Activated CD8-positive, alpha-beta memory T cell treated with anti-CD3 and anti-CD28 coated beads, Interleukin-2, amount 50 U/mL, for 4 hours (primary cell): ENCODE data around the gene ATP2A1.
"Not testable (repeated sequence)": the region's sequence is repeated elsewhere in the genome, so short reads cannot be mapped to it uniquely, and the experiment has no call there.

Experiments used
- DNase-seq: peaks from one replicate; pipeline ENCODE4 v3.0.0-alpha.2; 2020

The ATP2A1 gene

DNA sequence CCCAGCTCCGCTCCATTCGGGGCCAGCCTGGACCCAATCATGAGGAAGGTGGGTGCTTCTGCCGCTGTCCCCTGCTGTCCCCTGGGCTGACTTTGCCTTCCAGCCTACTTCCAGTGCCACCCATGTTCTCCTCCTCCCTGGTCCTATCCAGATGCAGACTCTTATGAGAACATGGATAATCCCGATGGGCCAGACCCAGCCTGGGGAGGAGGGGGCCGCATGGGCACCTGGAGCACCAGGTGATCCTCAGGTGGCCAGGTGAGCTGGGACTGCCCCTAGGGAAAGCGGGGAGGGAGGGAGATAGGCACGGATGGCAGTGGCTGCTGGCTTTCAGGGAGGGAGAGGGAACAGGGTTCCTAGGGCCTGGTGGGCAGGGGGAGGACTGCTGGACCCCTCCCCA, 60.4 kb downstream of the ATP2A1 start:
- DNase-seq: no peak

DNA sequence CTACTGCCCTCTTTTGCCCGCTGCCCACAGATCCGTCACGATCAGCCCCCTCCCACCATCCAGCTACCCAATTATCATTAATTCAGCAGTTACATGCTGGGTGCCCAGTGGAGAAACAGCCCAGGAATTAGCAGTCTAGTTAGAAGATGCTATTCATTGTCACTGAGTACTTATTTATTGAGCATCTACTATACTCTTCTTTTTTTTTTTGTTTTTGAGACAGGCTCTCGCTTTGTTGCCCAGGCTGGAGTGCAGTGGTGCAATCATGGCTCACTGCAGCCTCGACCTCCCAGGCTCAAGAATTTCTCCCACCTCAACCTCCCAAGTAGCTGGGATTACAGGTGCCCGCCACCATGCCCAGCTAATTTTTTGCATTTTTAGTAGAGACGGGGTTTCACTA, 61.5 kb downstream of the ATP2A1 start:
- not testable (repeated sequence) for DNase-seq

DNA sequence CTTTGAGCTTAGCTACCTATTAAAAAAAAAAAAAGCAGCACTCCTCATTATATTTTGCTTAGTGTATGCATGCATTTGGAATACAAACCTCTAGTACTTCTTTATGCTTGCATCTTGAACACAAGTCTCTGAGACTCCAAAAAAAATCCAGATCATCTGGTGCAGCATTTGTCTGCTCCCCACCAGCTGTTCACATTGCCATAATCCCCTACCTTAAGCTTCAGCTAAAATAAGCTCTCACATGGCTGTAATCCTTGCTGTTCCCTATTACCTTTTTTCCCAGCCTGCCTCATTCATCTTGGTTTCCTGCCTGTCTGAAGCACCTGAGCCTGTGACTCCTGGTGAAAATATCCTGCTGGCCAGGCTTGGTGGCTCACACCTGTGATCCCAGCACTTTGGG, 65.0 kb downstream of the ATP2A1 start:
- no peak for DNase-seq

DNA sequence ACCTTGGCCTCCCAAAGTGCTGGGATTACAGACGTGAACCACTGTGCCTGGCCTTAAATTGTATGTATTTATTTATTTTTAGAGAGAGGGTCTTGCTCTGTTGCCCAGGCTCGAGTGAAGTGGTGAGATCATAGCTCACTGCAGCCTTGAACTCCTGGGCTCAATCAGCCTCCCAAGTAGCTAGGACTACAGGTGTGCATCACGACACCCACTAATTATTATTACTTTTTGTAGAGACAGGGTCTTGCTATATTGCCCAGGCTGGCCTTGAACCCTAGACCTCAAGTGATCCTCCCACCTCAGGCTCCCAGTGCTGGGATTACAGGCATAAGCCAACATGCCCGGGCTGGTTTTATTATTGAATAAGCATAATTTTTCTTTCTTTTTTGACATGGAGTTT, 68.4 kb downstream of the ATP2A1 start:
- no peak for DNase-seq

DNA sequence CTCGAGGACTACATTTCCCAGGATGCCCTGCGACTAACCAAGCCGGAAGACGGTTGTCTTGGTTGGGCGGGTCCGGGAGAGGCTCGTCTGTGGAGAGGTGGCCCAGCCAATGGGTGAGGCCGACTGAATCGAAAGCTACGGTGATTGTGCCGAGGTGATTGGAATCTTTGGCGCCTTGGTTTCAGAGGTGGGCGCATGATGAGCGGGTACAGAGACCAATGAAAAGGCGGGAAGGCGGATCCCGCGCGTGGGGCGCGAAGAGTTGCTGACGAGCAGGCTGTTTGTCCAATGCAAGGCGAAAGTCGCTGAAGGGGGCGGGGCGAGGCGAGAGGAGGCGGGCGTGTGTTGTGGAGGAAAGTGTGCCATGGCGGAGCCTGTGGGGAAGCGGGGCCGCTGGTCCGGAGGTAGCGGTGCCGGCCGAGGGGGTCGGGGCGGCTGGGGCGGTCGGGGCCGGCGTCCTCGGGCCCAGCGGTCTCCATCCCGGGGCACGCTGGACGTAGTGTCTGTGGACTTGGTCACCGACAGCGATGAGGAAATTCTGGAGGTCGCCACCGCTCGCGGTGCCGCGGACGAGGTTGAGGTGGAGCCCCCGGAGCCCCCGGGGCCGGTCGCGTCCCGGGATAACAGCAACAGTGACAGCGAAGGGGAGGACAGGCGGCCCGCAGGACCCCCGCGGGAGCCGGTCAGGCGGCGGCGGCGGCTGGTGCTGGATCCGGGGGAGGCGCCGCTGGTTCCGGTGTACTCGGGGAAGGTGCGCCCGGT, 72.5 kb downstream of the ATP2A1 start, which contains the start of gene NFATC2IP:
TSS of gene NFATC2IP (plus strand) at position 290 of the 762 bp plus-strand sequence. CDS start at position 365, 75 bp downstream.
- peak; percentile 99 for DNase-seq

DNA sequence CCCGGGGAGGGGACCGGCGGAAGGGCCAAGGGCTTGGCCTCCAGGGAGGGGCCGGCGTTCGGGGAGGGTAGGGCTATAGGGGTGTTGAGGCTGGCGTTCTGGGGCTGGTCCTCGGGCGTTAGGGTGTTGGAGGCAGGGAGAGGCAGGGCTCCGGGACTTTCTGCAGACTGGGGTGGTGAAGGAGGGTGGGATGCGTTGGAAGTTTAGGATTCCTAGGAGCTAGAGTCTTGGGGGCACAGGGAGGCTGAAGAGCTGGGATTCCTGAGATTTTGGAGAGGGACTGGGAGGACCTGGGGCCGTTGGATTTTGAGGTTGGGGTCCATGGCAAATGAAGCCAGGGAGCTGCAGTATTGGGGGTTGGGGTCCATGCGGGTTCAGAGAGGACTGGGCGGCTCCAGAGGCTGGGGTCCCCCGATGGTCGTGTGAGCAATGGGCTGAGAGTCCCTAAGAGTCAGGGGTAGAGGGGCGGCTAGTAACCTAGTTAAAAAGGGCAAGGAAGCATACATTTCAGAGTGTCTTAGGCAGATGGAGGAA, 73.2 kb downstream of the ATP2A1 start:
- DNase-seq: no peak
